Activated B cell treated with CpG ODN at 0.5 μM for 24 hours (primary cell): ENCODE results near the gene TMEM218. TPM values are rescaled to one million over a fixed set of nuclear protein-coding genes. Genes with fewer than 3 reads are reported as not detected.

Experiments
- ATAC-seq: fragments of 200-7000 bp; cut with Tn5 transposase; one replicate; pipeline ENCODE4 v1.10.0; 2021; ENCODE audit warnings: low read depth, mild to moderate bottlenecking, moderate library complexity
- CTCF ChIA-PET: fragments of 350-600 bp; sonication (Branson Sonifier 250); formaldehyde crosslinking; loops from one replicate; lab custom pipeline; 2021; ENCODE audit warnings: antibody characterized with exemption; lab: Charles Lee
- POLR2A ChIA-PET: fragments of 350-600 bp; sonication (Branson Sonifier 250); formaldehyde crosslinking; loops from one replicate; lab custom pipeline; 2021; ENCODE audit warnings: antibody characterized with exemption; lab: Charles Lee
- DNase-seq: peaks from one replicate; pipeline ENCODE4 v3.0.0; 2022
- H3K27ac Mint-ChIP-seq: one replicate; pipeline ENCODE4 v1.8.0; 2020; ENCODE audit warnings: mixed read lengths
- H3K27me3 Mint-ChIP-seq: one replicate; pipeline ENCODE4 v1.8.0; 2021; ENCODE audit warnings: mixed read lengths
- H3K36me3 Mint-ChIP-seq: one replicate; pipeline ENCODE4 v1.8.0; 2021; ENCODE audit warnings: low read depth, mixed read lengths
- H3K4me1 Mint-ChIP-seq: one replicate; pipeline ENCODE4 v1.8.0; 2021; ENCODE audit warnings: mixed read lengths
- H3K4me3 Mint-ChIP-seq: one replicate; pipeline ENCODE4 v1.8.0; 2020; ENCODE audit warnings: mild to moderate bottlenecking, mixed read lengths
- H3K9me3 Mint-ChIP-seq: one replicate; pipeline ENCODE4 v1.8.0; 2020; ENCODE audit warnings: mixed read lengths
- CTCF ChIP-seq: fragments of 200-600 bp; IDR thresholded peaks from one replicate; pipeline ENCODE4 v1.8.0; 2022; ENCODE audit warnings: antibody characterized with exemption, mild to moderate bottlenecking
- intact Hi-C: fragments of 100-400 bp; cut with micrococcal nuclease; formaldehyde crosslinking; loops from one replicate; pipeline ENCODE4 v1.15.1; 2024
- total RNA-seq: library from RNA; stranded (reverse); gene quantifications from 2 replicates; pipeline ENCODE4 v1.2.3, GENCODE V29; 2022

TMEM218 gene
- total RNA-seq, 1 donor from 2014 or later, result 18.8 TPM

GRCh38 chr11:125148011-125148410, 36.6 kb upstream of the TMEM218 start:
- TF ChIP-seq CTCF, result no peak
- H3K27me3 Mint-ChIP-seq, result peaks cover 17% of the 10 kb centered on the region
- H3K36me3 Mint-ChIP-seq, result no peaks in the 10 kb centered on the region
- DNase-seq (no peak), ATAC-seq (no peak)
- no peaks in the 10 kb centered on the region for H3K4me1 Mint-ChIP-seq
- intact Hi-C loops, result no loop called here
- POLR2A ChIA-PET, result no interaction called here
- H3K4me3 Mint-ChIP-seq, result no peak overlapping the region
- no peak overlapping the region for H3K27ac Mint-ChIP-seq
- CTCF ChIA-PET, result no interaction called here
- H3K9me3 Mint-ChIP-seq, result no peaks in the 10 kb centered on the region

- no peaks in the 10 kb centered on the region for H3K9me3 Mint-ChIP-seq
- DNase-seq (no peak), ATAC-seq (no peak)
- peaks cover 15% of the 10 kb centered on the region for H3K27me3 Mint-ChIP-seq
- ChIA-PET POLR2A (no interaction called here), CTCF (no interaction called here)
- no peak overlapping the region for H3K4me3 Mint-ChIP-seq
- intact Hi-C loops, result no loop called here
- no peak overlapping the region for H3K27ac Mint-ChIP-seq
- no peaks in the 10 kb centered on the region for H3K36me3 Mint-ChIP-seq
- no peak for TF ChIP-seq CTCF
- H3K4me1 Mint-ChIP-seq, result no peaks in the 10 kb centered on the region
Measured at GRCh38 chr11:125147280-125147679, 35.9 kb upstream of the TMEM218 start.

- H3K36me3 Mint-ChIP-seq, result no peaks in the 10 kb centered on the region
- no peak overlapping the region for H3K27ac Mint-ChIP-seq
- intact Hi-C loops, result no loop called here
- H3K9me3 Mint-ChIP-seq, result no peaks in the 10 kb centered on the region
- H3K4me1 Mint-ChIP-seq, result peaks cover 2% of the 10 kb centered on the region
- no peak overlapping the region for H3K4me3 Mint-ChIP-seq
- peaks cover 17% of the 10 kb centered on the region for H3K27me3 Mint-ChIP-seq
- ChIA-PET CTCF (no interaction called here), POLR2A (no interaction called here)
- no peak for DNase-seq
- ATAC-seq, result no peak
- no peak for TF ChIP-seq CTCF
Measured at GRCh38 chr11:125146232-125146631, 34.8 kb upstream of the TMEM218 start.

- Mint-ChIP-seq H3K36me3 (no peaks in the 10 kb centered on the region), H3K4me3 (no peak overlapping the region), H3K9me3 (no peaks in the 10 kb centered on the region), H3K27ac (no peak overlapping the region), H3K27me3 (peaks cover 38% of the 10 kb centered on the region), H3K4me1 (peaks cover 2% of the 10 kb centered on the region)
- TF ChIP-seq CTCF, result peak; percentile 48
- DNase-seq, result peak; percentile 65
- POLR2A ChIA-PET, result no interaction called here
- CTCF ChIA-PET, result interaction anchor here (0.6 to 5.3 kb wide), 23 partner anchors 13 to 265 kb away, joined by 3 to 56 read pairs (median 5); partner anchors contain the start of genes CCDC15, SLC37A2 and TMEM218
- intact Hi-C loops, result loop anchor here (1.0 to 5.0 kb wide), 4 partner anchors 51 to 470 kb away; partner anchors contain the start of genes SIAE and SPA17
- ATAC-seq, result peak; percentile 98
Measured at GRCh38 chr11:125141686-125142535, 30.5 kb upstream of the TMEM218 start.

GRCh38 chr11:125141178-125141577, 29.8 kb upstream of the TMEM218 start:
- POLR2A ChIA-PET, result no interaction called here
- no peak for DNase-seq
- Mint-ChIP-seq H3K27me3 (peaks cover 41% of the 10 kb centered on the region), H3K27ac (no peak overlapping the region), H3K9me3 (no peaks in the 10 kb centered on the region), H3K36me3 (no peaks in the 10 kb centered on the region), H3K4me1 (peaks cover 2% of the 10 kb centered on the region), H3K4me3 (no peak overlapping the region)
- intact Hi-C loops, result loop anchor here (1.0 to 5.0 kb wide), 4 partner anchors 50 to 469 kb away; partner anchors contain the start of genes SIAE and SPA17
- no peak for TF ChIP-seq CTCF
- no peak for ATAC-seq
- CTCF ChIA-PET, result interaction anchor here (0.7 to 5.3 kb wide), 13 partner anchors 9 to 205 kb away, joined by 3 to 56 read pairs (median 6); partner anchors contain the start of gene CCDC15
